Kidney epithelial cell (primary cell): ENCODE data around the gene PROZ. TPM values are rescaled to one million over a fixed set of nuclear protein-coding genes. Genes with fewer than 3 reads are reported as not detected.

Experiments used
- DNase-seq: peaks from one replicate; pipeline ENCODE4 v3.0.0-alpha.2; 2010; ENCODE audit warnings: low read depth
- H3K27me3 ChIP-seq: 2 replicates; pipeline ENCODE4 v1.6.0; 2011; ENCODE audit warnings: low read length; ENCODE audit not compliant: control insufficient read depth, insufficient read depth
- H3K36me3 ChIP-seq: 2 replicates; pipeline ENCODE4 v1.5.1; 2011; ENCODE audit warnings: low read length; ENCODE audit not compliant: control insufficient read depth, insufficient read depth
- H3K4me3 ChIP-seq: 2 replicates; pipeline ENCODE4 v1.5.1; 2011; ENCODE audit warnings: low read depth, mild to moderate bottlenecking, control low read depth, low read length
- CTCF ChIP-seq: IDR thresholded peaks from 2 replicates; pipeline ENCODE4 v1.5.1; 2011; ENCODE audit warnings: mild to moderate bottlenecking, moderate library complexity, low read length, control low read depth, inconsistent platforms; ENCODE audit not compliant: insufficient read depth, poor library complexity, severe bottlenecking
- total RNA-seq: library from RNA; depleted of rRNA; stranded (reverse); fragments of >200 nt; gene quantifications from 2 replicates; pipeline ENCODE4 v1.2.3, GENCODE V29; 2015

PROZ gene
- total RNA-seq, 1 donor from 2014 or later = not detected

GRCh38 chr13:113116871-113117271, 41.6 kb upstream of the PROZ start:
- no peak for TF ChIP-seq CTCF
- DNase-seq = no peak
- Histone ChIP-seq H3K36me3 (no peaks in the 10 kb centered on the region), H3K4me3 (no peak overlapping the region), H3K27me3 (peaks cover 7% of the 10 kb centered on the region)

- Histone ChIP-seq H3K27me3 (peaks cover 7% of the 10 kb centered on the region), H3K4me3 (no peak overlapping the region), H3K36me3 (no peaks in the 10 kb centered on the region)
- no peak for TF ChIP-seq CTCF
- DNase-seq = no peak
These were observed 41.0 kb upstream of the PROZ start for GRCh38 chr13:113117335-113117872.

- no peak for TF ChIP-seq CTCF
- Histone ChIP-seq H3K4me3 (no peak overlapping the region), H3K36me3 (no peaks in the 10 kb centered on the region), H3K27me3 (peaks cover 9% of the 10 kb centered on the region)
- DNase-seq = no peak
These were observed 40.6 kb upstream of the PROZ start for GRCh38 chr13:113117911-113118260.

- no peak for TF ChIP-seq CTCF
- no peaks in the 10 kb centered on the region for H3K36me3 ChIP-seq
- H3K4me3 ChIP-seq = no peak overlapping the region
- DNase-seq = no peak
- peaks cover 11% of the 10 kb centered on the region for H3K27me3 ChIP-seq
These were observed 40.0 kb upstream of the PROZ start for GRCh38 chr13:113118261-113119021.

GRCh38 chr13:113119166-113119821, 39.2 kb upstream of the PROZ start:
- peaks cover 11% of the 10 kb centered on the region for H3K27me3 ChIP-seq
- no peak for DNase-seq
- no peak overlapping the region for H3K4me3 ChIP-seq
- TF ChIP-seq CTCF = no peak
- no peaks in the 10 kb centered on the region for H3K36me3 ChIP-seq

GRCh38 chr13:113119822-113120189, 38.6 kb upstream of the PROZ start:
- no peak for DNase-seq
- peaks cover 11% of the 10 kb centered on the region for H3K27me3 ChIP-seq
- no peak for TF ChIP-seq CTCF
- no peak overlapping the region for H3K4me3 ChIP-seq
- no peaks in the 10 kb centered on the region for H3K36me3 ChIP-seq
